Nephron (organoid): ENCODE results near the gene PODXL.

Experiments used
- H3K27ac Mint-ChIP-seq, 3 experiments: 2 replicates each; pipeline ENCODE4 v1.8.0; 2020; ENCODE audit warnings: mixed read lengths in 3 of 3, mild to moderate bottlenecking in 2 of 3, moderate library complexity in 1 of 3
- H3K27me3 Mint-ChIP-seq: 2 replicates; pipeline ENCODE4 v1.8.0; 2021; ENCODE audit warnings: low read depth, mild to moderate bottlenecking, moderate library complexity, mixed read lengths
- H3K36me3 Mint-ChIP-seq: 2 replicates; pipeline ENCODE4 v1.8.0; 2020; ENCODE audit warnings: low read depth, mixed read lengths
- H3K4me1 Mint-ChIP-seq: 2 replicates; pipeline ENCODE4 v1.8.0; 2020; ENCODE audit warnings: mixed read lengths
- H3K4me3 Mint-ChIP-seq, 3 experiments: 2 replicates each; pipeline ENCODE4 v1.8.0; 2020; ENCODE audit warnings: mild to moderate bottlenecking in 3 of 3, mixed read lengths in 3 of 3, moderate library complexity in 2 of 3
- H3K9me3 Mint-ChIP-seq: 2 replicates; pipeline ENCODE4 v1.8.0; 2020; ENCODE audit warnings: mixed read lengths
- TF ChIP-seq, protein P1 (sequence below), 3 experiments: fragments of 200-600 bp; sonication (generic); IDR thresholded peaks; one replicate each; pipeline ENCODE4 v1.5.0; 2021; ENCODE audit warnings: antibody characterized with exemption in 3 of 3; ENCODE audit not compliant: unreplicated experiment in 3 of 3

PODXL gene

DNA sequence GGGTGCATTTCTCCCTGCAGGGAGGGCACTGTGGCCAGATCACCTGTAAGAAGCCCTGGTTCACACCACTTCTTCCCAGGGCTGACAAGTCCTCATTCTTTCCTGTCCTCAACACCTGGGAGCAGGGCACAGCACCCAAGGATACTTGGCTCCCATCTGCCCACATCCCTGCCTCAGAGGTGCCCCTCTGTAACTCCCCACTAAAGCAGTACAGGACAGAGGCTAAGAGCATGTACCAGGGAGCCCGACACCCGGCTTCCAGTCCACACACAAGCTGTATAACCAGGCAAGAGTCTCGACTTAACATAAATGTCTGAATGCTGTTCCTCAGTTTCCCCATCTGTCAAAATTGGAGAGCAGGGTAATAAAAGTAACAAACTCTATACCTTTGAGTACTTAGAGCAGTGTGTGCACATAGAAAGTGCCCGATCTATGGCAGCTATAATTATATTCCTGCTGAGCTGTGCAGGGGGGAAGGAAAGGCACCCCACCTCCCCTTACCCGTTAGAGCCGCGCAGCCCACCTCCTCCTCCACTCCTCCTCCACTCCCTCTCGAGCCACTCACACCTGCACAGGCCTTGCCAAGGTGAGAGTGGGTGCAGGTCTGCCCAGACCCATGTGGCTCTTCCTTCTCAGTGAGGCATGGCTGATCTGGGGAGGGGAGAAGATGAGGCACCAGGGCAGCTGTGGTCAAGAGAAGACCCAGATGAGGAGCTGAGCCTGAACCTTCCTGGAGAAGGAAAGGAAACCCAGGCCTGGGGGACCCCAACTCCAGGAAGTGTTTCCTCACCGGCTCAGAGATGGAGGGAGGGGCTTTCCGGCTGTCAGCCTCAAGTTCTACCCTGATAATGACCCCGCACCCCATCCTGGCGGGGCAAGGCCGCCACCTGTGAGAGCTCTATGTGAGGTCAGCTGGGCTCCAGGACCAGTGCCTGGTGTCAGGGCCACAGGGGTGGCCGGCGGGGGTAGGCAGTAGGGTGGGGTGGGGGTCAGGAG is 22.6 kb downstream of the PODXL start:
- no peaks in the 10 kb centered on the region for H3K27me3 Mint-ChIP-seq
- TF ChIP-seq, protein P1, sequence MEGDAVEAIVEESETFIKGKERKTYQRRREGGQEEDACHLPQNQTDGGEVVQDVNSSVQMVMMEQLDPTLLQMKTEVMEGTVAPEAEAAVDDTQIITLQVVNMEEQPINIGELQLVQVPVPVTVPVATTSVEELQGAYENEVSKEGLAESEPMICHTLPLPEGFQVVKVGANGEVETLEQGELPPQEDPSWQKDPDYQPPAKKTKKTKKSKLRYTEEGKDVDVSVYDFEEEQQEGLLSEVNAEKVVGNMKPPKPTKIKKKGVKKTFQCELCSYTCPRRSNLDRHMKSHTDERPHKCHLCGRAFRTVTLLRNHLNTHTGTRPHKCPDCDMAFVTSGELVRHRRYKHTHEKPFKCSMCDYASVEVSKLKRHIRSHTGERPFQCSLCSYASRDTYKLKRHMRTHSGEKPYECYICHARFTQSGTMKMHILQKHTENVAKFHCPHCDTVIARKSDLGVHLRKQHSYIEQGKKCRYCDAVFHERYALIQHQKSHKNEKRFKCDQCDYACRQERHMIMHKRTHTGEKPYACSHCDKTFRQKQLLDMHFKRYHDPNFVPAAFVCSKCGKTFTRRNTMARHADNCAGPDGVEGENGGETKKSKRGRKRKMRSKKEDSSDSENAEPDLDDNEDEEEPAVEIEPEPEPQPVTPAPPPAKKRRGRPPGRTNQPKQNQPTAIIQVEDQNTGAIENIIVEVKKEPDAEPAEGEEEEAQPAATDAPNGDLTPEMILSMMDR (IDR thresholded peaks at IDR 0.05; ENCODE audit: unreplicated experiment in 3 of 3), result no peak
- peak overlapping the region in 2 of 3 experiments; percentile 28 to 35 for H3K4me3 Mint-ChIP-seq

DNA sequence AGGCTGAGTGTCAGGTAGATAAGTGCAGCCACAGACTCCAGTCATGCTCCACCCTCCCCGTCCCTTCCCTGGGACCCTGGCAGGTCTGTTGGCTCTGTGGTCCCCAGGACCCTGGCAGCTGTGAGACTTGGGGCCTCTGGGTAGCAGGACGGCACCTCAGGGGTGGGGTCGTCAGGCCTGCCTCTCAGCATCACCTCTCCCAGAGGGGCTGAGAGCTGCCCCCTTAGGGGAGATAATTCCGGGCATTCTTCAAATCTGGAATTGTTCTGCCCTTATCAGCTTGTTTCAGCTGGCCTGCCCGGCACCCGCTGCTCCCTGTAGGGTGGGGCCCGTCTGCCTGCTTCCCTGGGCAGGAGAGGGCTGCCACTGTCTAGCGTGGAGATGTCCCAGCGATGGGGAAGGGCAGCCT is 23.3 kb downstream of the PODXL start:
- peaks cover 12% of the 10 kb centered on the region for H3K4me1 Mint-ChIP-seq
- H3K27me3 Mint-ChIP-seq, result no peaks in the 10 kb centered on the region
- no peaks in the 10 kb centered on the region for H3K9me3 Mint-ChIP-seq
- peaks cover 3% of the 10 kb centered on the region for H3K36me3 Mint-ChIP-seq
- H3K4me3 Mint-ChIP-seq, result no peak overlapping the region
- TF ChIP-seq, protein P1 (IDR thresholded peaks at IDR 0.05; ENCODE audit: unreplicated experiment in 3 of 3), result no peak
- no peak overlapping the region for H3K27ac Mint-ChIP-seq

More for the DNA sequence above, 22.6 kb downstream of the PODXL start:
- peaks cover 3% of the 10 kb centered on the region for H3K36me3 Mint-ChIP-seq
- H3K27ac Mint-ChIP-seq, result no peak overlapping the region
- H3K4me1 Mint-ChIP-seq, result peaks cover 14% of the 10 kb centered on the region
- no peaks in the 10 kb centered on the region for H3K9me3 Mint-ChIP-seq

DNA sequence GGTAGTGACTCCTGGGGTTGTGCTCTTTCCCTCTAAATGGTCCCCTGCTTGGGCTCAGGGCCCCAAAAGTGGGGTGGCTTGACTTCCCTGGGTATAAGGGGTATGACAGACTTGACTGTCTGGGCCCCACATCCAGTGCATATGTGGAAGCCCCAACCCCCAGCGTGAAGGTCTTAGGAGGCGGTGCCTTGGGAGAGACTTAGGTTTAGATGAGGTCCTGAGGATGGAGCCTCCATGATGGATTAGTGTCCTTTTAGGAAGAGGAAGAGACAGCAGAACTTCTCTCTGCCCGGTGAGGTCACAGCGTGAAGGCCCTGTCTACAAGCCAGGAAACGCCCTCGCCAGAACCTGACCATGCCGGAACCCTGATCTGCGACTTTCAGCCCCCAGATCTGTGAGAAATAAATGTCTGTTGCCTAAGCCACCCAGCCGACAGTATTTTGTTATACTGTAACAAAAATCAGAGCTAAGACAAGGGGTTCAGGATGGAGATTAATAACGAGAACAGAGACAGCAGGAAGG is 23.8 kb downstream of the PODXL start:
- Mint-ChIP-seq H3K36me3 (peaks cover under 1% of the 10 kb centered on the region), H3K27me3 (no peaks in the 10 kb centered on the region), H3K9me3 (no peaks in the 10 kb centered on the region), H3K4me3 (peak overlapping the region in 2 of 3 experiments; percentile 47 to 55), H3K4me1 (peaks cover 11% of the 10 kb centered on the region), H3K27ac (peak overlapping the region in 1 of 3 experiments; percentile 68)
- TF ChIP-seq, protein P1 (IDR thresholded peaks at IDR 0.05; ENCODE audit: unreplicated experiment in 3 of 3), result no peak

DNA sequence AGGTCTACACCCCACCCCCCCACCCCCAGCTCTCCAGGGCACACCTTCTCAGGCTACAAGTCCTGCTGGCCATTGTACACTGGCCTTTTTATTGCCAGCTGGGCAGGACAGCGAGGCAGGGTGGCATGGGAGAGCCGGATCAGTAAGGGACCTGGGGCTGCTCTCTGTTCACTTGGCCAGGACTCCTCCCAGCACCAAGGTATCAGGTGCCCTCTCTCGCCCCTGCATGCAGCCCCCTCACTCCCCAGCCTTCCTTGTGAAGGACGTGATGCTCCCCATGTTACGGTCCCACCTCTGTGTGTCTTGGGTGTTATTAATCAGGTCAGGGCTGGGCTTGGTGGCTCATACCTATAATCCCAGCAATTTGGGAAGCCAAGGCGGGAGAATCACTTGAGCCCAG is 26.3 kb downstream of the PODXL start:
- Mint-ChIP-seq H3K27me3 (no peaks in the 10 kb centered on the region), H3K4me3 (no peak overlapping the region), H3K9me3 (no peaks in the 10 kb centered on the region), H3K4me1 (peaks cover 11% of the 10 kb centered on the region), H3K36me3 (no peaks in the 10 kb centered on the region), H3K27ac (no peak overlapping the region)
- TF ChIP-seq, protein P1 (IDR thresholded peaks at IDR 0.05; ENCODE audit: unreplicated experiment in 3 of 3), result no peak

DNA sequence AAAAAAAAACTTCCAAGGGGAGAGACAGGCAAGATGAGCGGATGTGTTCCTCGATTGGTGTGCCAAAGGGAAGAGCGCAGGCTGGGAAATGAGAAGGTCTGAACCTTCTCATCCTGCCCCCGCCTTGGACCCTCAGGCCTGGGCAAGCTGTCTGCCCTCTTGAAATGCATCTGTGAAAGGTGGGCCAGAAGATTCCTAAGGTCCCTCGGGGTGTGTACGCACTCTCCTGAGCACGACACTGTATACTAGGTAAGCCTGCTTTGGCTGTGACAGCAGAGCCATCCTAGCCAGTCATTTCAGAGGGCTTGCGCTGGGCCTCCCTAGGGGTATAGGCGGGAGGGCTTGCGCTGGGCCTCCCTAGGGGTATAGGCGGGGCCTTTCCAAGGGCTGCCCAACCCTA is 26.8 kb downstream of the PODXL start:
- Mint-ChIP-seq H3K27ac (no peak overlapping the region), H3K4me1 (peaks cover 11% of the 10 kb centered on the region), H3K4me3 (peak overlapping the region in 1 of 3 experiments; percentile 3), H3K27me3 (no peaks in the 10 kb centered on the region), H3K9me3 (no peaks in the 10 kb centered on the region), H3K36me3 (no peaks in the 10 kb centered on the region)
- TF ChIP-seq, protein P1 (IDR thresholded peaks at IDR 0.05; ENCODE audit: unreplicated experiment in 3 of 3), result no peak
